22Rv1 (cell line): Measurements from ENCODE around the gene POLN.

ENCODE experiments used
- H3K27ac ChIP-seq: fragments of 450-650 bp; 2 replicates; pipeline ENCODE4 v1.5.1; 2017
- CTCF ChIP-seq: fragments of 450-650 bp; IDR thresholded peaks from 2 replicates; pipeline ENCODE4 v1.5.1; 2017; ENCODE audit warnings: mild to moderate bottlenecking
- ZFX ChIP-seq: fragments of 450-650 bp; IDR thresholded peaks from 2 replicates; pipeline ENCODE4 v1.6.1; 2017; ENCODE audit warnings: antibody characterized with exemption, borderline replicate concordance

POLN gene

GRCh38 chr4:2261110-2261852 is 19.4 kb upstream of the POLN start:
- H3K27ac ChIP-seq: peak overlapping the region; percentile 74

GRCh38 chr4:2260344-2261109 is 18.6 kb upstream of the POLN start:
- no peak overlapping the region for H3K27ac ChIP-seq
- no peak for TF ChIP-seq ZFX
- TF ChIP-seq CTCF: no peak

More at GRCh38 chr4:2261110-2261852, 19.4 kb upstream of the POLN start:
- TF ChIP-seq CTCF (no peak), ZFX (no peak)

GRCh38 chr4:2259541-2260343 is 17.8 kb upstream of the POLN start:
- H3K27ac ChIP-seq: no peak overlapping the region
- TF ChIP-seq ZFX (no peak), CTCF (no peak)

GRCh38 chr4:2259036-2259540 is 17.2 kb upstream of the POLN start:
- no peak for TF ChIP-seq CTCF
- TF ChIP-seq ZFX: no peak
- no peak overlapping the region for H3K27ac ChIP-seq

GRCh38 chr4:2258091-2259035 is 16.4 kb upstream of the POLN start:
- no peak for TF ChIP-seq CTCF
- no peak for TF ChIP-seq ZFX
- H3K27ac ChIP-seq: no peak overlapping the region

GRCh38 chr4:2257361-2258081 is 15.6 kb upstream of the POLN start:
- no peak for TF ChIP-seq ZFX
- TF ChIP-seq CTCF: no peak
- no peak overlapping the region for H3K27ac ChIP-seq
